ENCODE data around the gene FGGY.

DNA sequence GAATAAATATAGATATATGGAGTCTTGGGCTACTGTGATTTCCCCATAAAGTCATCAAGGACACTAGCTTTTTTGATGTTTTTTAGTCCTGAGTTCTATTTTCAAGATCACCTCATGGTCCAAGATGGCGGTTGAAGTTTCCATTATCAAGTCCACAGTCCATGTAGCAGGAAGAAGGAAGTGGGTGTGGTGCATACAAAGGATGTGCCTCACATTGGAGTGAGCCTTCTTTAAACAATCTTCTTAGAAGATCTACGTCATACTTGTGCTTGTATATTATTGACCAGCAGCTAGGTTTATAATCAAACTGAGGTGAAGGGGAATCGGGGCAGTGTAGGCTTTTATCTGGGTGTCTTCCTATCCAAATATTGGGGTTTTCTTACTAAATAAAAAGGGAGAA lies 93.4 kb downstream of the FGGY start:
- no peak for TF ChIP-seq CTCF (conservative IDR thresholded peaks at IDR 0.05)
- no peak for TF ChIP-seq EZH2 (IDR thresholded peaks at IDR 0.05; ENCODE audit: low read depth)
